K562 (cell line): Measurements from ENCODE around the gene OST4. TPM values are rescaled to one million over a fixed set of nuclear protein-coding genes. Genes with fewer than 3 reads are reported as not detected.

ENCODE experiments used
- ARNT ChIP-seq, 2 experiments: fragments of 450-650 bp; IDR thresholded peaks; 2 replicates each; pipeline ENCODE4 v1.6.1; 2016; ENCODE audit warnings: mild to moderate bottlenecking in 1 of 2
- CBX1 ChIP-seq: sonication (generic); IDR thresholded peaks from 2 replicates; pipeline ENCODE4 v1.6.1; 2016; ENCODE audit warnings: antibody characterized with exemption, low read depth, mild to moderate bottlenecking
- DNMT1 ChIP-seq: fragments of 450-650 bp; IDR thresholded peaks from 2 replicates; pipeline ENCODE4 v1.6.1; 2016; ENCODE audit warnings: antibody characterized with exemption, mild to moderate bottlenecking
- FOXA1 ChIP-seq: fragments of 450-650 bp; IDR thresholded peaks from 2 replicates; pipeline ENCODE4 v1.6.1; 2016; ENCODE audit warnings: mild to moderate bottlenecking, borderline replicate concordance
- HNRNPH1 ChIP-seq: fragments of 200-400 bp; formaldehyde crosslinking; optimal IDR thresholded peaks from 2 replicates; pipeline ENCODE3; 2017; ENCODE audit warnings: low read depth, mild to moderate bottlenecking, low read length, moderate library complexity
- NEUROD1 ChIP-seq: fragments of 150-350 bp; IDR thresholded peaks from 2 replicates; pipeline ENCODE4 v1.6.1; 2014; ENCODE audit warnings: borderline replicate concordance, low read length, low read depth; ENCODE audit not compliant: partially characterized antibody
- NR3C1 ChIP-seq: sonication (generic); formaldehyde crosslinking; IDR thresholded peaks from 2 replicates; pipeline ENCODE4 v1.8.1; 2022; ENCODE audit warnings: missing genetic modification reagents
- PHB ChIP-seq: fragments of 250-450 bp; sonication (Bioruptor Pico); IDR thresholded peaks from 2 replicates; pipeline ENCODE4 v1.5.0; 2021
- PPARD ChIP-seq: fragments of 250-450 bp; sonication (Bioruptor Pico); IDR thresholded peaks from 2 replicates; pipeline ENCODE4 v1.8.0; 2022; ENCODE audit warnings: inconsistent platforms, mild to moderate bottlenecking, moderate library complexity
- SRF ChIP-seq, 2 experiments: fragments of 250-450, 450-650 bp in 1 of 2; sonication (Bioruptor Pico) in 1 of 2; sonication (generic) in 1 of 2; formaldehyde crosslinking; IDR thresholded peaks; 2 replicates each; pipeline versions ENCODE4 v1.5.0 to v1.5.1; 2020 to 2022; ENCODE audit warnings: mild to moderate bottlenecking in 1 of 2, missing genetic modification reagents in 1 of 2
- TCFL5 ChIP-seq: fragments of 250-450 bp; sonication (Bioruptor Pico); conservative IDR thresholded peaks from 2 replicates; pipeline ENCODE4 v1.6.1; 2021; ENCODE audit warnings: mild to moderate bottlenecking, moderate library complexity, matching md5 sums
- ZNF561 ChIP-seq: fragments of 450-650 bp; formaldehyde crosslinking; conservative IDR thresholded peaks from 2 replicates; pipeline ENCODE4 v1.4.0; 2020; ENCODE audit warnings: mild to moderate bottlenecking, moderate library complexity
- ZSCAN32 ChIP-seq: fragments of 450-650 bp; formaldehyde crosslinking; IDR thresholded peaks from 2 replicates; pipeline ENCODE4 v1.4.0; 2020; ENCODE audit warnings: mild to moderate bottlenecking, moderate library complexity
- polyA plus RNA-seq, 8 experiments: library from polyadenylated mRNA; depleted of rRNA in 4 of 8; stranded (reverse) in 5 of 8; unstranded in 3 of 8; fragments of >200 nt; fragmentation: Nextera tagmentation in 2 of 8; fragmentation: Illumina TruSeq in 1 of 8; extraction: Ambion mirVana in 2 of 8; extraction: Trizol in 1 of 8; gene quantifications; 2 replicates each; pipeline versions ENCODE4 v1.2.1 to v1.2.3, GENCODE V29; 2011 to 2014; ENCODE audit warnings: inconsistent platforms in 1 of 8, missing spikeins in 1 of 8
- total RNA-seq, 7 experiments: library from RNA; depleted of rRNA in 6 of 7; stranded (reverse); fragments of >200 nt in 6 of 7; fragmentation: Illumina TruSeq in 2 of 7; extraction: Trizol in 2 of 7; gene quantifications; 2 replicates each; pipeline versions ENCODE4 v1.2.1 to v1.2.3, GENCODE V29; 2011 to 2021; ENCODE audit warnings: low replicate concordance in 1 of 7
- TF ChIP-seq, protein P1 (sequence below), 2 experiments: fragments of 150-350 bp in 1 of 2; IDR thresholded peaks; 2 replicates each; pipeline ENCODE4 v1.6.1; 2012 to 2016; ENCODE audit warnings: low read depth in 2 of 2, low read length in 2 of 2, mild to moderate bottlenecking in 1 of 2, moderate library complexity in 1 of 2
- TF ChIP-seq, protein P2 (sequence below): IDR thresholded peaks from 2 replicates; pipeline ENCODE4 v1.6.1; 2012; ENCODE audit warnings: low read depth, low read length, improper control_type of control experiment, borderline replicate concordance
- TF ChIP-seq, protein P3 (sequence below): fragments of 250-450 bp; sonication (Bioruptor Pico); IDR thresholded peaks from 2 replicates; pipeline ENCODE4 v1.9.0; 2021; ENCODE audit warnings: mild to moderate bottlenecking
- TF ChIP-seq, protein P4 (sequence below): fragments of 450-650 bp; formaldehyde crosslinking; IDR thresholded peaks from 2 replicates; pipeline ENCODE4 v1.4.0; 2020; ENCODE audit warnings: mild to moderate bottlenecking, moderate library complexity

OST4 gene
- total and polyA plus RNA-seq, 9 of the 15 experiments (the other 6 are each of a cell fraction or from before 2014, with no cell fraction given): 186 to 1,155 (median 355) TPM

DNA sequence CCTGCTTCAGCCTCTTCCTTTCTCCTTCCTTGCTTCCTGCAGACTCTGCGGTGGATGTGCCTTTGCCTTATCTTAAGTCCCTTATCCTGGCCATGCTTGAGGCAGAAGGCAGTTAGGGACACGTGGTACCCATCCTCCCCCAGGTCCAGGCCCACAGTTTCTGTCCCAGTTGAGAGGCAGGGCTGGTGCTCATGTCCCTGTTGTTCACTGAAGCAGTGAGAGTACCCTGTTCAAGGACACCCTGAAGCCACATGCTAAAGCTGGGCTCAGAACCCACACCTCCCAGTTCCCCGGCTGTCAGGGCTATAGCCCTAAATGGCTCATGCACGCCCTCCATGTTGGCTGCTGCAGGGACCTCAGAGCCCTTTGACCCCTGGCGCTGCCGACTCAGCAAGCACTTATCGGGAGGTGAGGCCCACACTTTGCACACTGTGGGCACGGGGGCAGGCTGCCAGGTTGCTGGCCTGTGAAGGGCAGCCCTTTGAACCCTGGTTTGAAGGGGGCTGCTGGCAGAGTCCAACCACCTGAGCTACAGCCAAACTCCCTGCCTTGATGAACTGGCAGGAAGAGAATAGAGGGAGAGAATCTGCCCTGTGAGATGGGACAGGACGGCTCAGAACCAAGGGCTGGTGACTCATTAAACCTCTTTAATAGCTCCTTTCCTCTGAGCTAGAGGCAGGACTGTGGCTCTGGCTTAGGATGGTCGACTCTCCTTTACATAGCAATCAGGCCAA lies 21.4 kb upstream of the OST4 start (continued):
- TF ChIP-seq, protein P1, sequence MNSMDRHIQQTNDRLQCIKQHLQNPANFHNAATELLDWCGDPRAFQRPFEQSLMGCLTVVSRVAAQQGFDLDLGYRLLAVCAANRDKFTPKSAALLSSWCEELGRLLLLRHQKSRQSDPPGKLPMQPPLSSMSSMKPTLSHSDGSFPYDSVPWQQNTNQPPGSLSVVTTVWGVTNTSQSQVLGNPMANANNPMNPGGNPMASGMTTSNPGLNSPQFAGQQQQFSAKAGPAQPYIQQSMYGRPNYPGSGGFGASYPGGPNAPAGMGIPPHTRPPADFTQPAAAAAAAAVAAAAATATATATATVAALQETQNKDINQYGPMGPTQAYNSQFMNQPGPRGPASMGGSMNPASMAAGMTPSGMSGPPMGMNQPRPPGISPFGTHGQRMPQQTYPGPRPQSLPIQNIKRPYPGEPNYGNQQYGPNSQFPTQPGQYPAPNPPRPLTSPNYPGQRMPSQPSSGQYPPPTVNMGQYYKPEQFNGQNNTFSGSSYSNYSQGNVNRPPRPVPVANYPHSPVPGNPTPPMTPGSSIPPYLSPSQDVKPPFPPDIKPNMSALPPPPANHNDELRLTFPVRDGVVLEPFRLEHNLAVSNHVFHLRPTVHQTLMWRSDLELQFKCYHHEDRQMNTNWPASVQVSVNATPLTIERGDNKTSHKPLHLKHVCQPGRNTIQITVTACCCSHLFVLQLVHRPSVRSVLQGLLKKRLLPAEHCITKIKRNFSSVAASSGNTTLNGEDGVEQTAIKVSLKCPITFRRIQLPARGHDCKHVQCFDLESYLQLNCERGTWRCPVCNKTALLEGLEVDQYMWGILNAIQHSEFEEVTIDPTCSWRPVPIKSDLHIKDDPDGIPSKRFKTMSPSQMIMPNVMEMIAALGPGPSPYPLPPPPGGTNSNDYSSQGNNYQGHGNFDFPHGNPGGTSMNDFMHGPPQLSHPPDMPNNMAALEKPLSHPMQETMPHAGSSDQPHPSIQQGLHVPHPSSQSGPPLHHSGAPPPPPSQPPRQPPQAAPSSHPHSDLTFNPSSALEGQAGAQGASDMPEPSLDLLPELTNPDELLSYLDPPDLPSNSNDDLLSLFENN (IDR thresholded peaks at IDR 0.05; ENCODE audit: low read depth in 2 of 2, low read length in 2 of 2): no peak
- TF ChIP-seq, protein P2, sequence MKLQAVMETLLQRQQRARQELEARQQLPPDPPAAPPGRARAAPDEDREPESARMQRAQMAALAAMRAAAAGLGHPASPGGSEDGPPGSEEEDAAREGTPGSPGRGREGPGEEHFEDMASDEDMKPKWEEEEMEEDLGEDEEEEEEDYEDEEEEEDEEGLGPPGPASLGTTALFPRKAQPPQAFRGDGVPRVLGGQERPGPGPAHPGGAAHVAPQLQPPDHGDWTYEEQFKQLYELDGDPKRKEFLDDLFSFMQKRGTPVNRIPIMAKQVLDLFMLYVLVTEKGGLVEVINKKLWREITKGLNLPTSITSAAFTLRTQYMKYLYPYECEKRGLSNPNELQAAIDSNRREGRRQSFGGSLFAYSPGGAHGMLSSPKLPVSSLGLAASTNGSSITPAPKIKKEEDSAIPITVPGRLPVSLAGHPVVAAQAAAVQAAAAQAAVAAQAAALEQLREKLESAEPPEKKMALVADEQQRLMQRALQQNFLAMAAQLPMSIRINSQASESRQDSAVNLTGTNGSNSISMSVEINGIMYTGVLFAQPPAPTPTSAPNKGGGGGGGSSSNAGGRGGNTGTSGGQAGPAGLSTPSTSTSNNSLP: no peak
- TF ChIP-seq DNMT1 (no peak), ZSCAN32 (CRISPR knock-in tag) (no peak), SRF (CRISPR knock-in tag; IDR thresholded peaks at IDR 0.05) (no peak), PHB (CRISPR knock-in tag) (no peak), TCFL5 (CRISPR knock-in tag) (no peak), CBX1 (no peak), PPARD (CRISPR knock-in tag) (no peak), NR3C1 (CRISPR knock-in tag) (no peak), FOXA1 (no peak), ZNF561 (CRISPR knock-in tag) (no peak), ARNT (IDR thresholded peaks at IDR 0.05) (no peak; a peak in 1 of 4 replicates), HNRNPH1 (no peak), NEUROD1 (no peak)
- TF ChIP-seq, protein P3, sequence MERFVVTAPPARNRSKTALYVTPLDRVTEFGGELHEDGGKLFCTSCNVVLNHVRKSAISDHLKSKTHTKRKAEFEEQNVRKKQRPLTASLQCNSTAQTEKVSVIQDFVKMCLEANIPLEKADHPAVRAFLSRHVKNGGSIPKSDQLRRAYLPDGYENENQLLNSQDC (CRISPR knock-in tag): no peak
- TF ChIP-seq, protein P4, sequence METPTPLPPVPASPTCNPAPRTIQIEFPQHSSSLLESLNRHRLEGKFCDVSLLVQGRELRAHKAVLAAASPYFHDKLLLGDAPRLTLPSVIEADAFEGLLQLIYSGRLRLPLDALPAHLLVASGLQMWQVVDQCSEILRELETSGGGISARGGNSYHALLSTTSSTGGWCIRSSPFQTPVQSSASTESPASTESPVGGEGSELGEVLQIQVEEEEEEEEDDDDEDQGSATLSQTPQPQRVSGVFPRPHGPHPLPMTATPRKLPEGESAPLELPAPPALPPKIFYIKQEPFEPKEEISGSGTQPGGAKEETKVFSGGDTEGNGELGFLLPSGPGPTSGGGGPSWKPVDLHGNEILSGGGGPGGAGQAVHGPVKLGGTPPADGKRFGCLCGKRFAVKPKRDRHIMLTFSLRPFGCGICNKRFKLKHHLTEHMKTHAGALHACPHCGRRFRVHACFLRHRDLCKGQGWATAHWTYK: peak; percentile 92
